Skeletal muscle cell (primary cell): ENCODE results near the gene DCBLD1.

Experiments used
- DNase-seq: peaks from one replicate; pipeline ENCODE4 v3.0.0-alpha.2; 2010; ENCODE audit warnings: low read depth
- H3K4me3 ChIP-seq: 2 replicates; pipeline ENCODE4 v1.5.1; 2011; ENCODE audit warnings: low read depth, mild to moderate bottlenecking, control low read depth, low read length, moderate library complexity

The DCBLD1 gene

GRCh38 chr6:117592983-117593759 lies 110.7 kb downstream of the DCBLD1 start:
- no peak for DNase-seq
- H3K4me3 ChIP-seq = no peak overlapping the region

DNA sequence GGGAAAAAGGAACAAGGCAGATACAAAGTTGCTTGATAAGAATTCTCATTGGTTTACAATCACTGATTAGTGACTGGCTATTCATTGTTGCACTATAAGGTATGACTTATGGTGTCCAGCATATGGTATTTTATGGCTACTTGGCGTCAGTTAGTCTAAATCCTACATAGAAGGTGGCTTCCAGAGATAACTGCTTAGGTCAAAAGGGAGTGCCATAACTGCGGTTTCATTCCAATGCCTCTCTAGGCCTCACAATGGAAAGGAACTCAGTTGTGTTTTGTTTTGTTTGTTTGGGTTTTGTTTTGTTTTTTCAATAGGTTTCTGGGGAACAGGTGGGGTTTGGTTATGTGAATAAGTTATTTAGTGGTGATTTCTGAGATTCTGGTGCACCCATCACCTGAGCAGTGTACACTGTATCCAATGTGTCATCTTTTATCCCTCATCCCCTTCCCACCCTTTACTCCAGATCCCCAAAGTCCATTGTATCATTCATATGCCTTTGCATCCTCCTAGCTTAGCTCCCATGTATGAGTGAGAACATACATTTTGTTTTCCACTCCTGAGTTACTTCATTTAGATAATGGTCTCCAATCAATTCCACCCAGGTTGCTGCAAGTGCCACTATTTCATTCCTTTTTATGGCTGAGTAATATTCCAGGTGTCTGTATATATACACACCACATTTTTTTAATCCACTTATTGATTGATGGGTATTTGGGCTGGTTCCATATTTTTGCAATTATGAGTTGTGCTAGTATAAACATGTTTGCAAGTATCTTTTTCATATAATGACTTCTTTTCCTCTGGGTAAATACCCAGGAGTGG lies 112.8 kb downstream of the DCBLD1 start:
- no peak for DNase-seq
- no peak overlapping the region for H3K4me3 ChIP-seq

DNA sequence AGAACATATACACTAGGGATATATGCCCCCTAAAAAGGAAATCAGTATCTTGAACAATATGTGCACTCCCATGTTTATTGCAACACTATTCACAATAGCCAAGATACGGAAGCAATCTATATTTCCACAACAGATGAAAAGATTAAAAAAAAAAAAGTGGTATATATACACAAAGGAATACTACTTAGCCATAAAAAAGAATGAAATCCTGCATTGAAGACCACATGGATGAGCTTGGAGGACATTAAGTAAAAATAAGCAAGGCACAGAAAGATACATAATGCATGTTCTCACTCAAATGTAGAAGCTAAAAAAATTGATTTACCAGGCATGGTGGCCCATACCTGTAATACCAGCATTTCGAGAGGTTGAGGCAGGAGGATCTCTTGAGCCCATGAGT lies 115.3 kb downstream of the DCBLD1 start:
- DNase-seq = no peak
- H3K4me3 ChIP-seq = no peak overlapping the region
